Tongue (tissue), 2 donors: ENCODE data around the gene COMMD8. TPM values are rescaled to one million over a fixed set of nuclear protein-coding genes. Genes with fewer than 3 reads are reported as not detected.
A peak's percentile ranks its signal among the peaks of the same experiment; 100 is the strongest.

Source experiments
- DNase-seq: peaks from one replicate; pipeline ENCODE4 v3.0.0-alpha.2; 2015
- total RNA-seq: library from RNA; depleted of rRNA; stranded (reverse); fragments of >200 nt; gene quantifications from one replicate; pipeline ENCODE4 v1.2.3, GENCODE V29; 2014

The COMMD8 gene
- total RNA-seq, 1 donor from 2014 or later: 15.9 TPM

DNA sequence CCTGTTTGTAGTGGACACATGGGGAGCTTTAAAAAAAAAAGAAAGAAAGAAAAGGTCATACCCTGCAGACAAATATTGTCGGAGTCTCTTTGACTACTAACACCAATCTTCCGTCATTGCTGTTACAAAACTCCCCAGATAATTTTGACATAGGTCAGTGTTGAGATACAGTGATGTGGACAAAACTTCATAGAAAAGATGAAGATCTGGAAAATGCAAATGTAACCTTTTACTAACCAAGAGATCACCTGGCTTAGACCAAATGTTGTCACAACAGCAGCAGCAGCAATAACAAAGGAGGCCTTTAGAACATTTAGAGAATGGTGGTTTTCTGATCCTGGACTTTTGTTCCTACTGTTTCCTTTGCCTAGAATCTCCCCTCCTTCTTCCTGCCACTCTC, 8.1 kb upstream of the COMMD8 start:
- DNase-seq: no peak

DNA sequence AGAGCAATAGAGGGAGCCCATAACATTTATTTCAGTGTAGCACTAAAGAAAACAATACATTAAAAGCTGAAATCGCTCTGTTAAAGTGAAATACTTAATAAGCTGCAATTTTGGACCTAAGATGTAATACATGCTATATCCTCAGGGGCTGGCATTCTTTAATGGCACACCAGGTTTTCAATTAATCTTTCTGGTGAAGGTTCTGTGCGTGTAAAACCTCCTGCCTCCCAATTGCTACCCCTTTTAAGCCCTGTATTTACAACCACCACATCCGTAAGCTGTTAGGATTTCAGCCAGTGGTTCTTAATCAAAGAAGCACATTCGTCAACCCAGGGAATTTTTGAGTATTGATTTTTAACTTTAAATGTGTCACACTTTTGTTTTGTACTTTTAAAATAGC, 7.6 kb upstream of the COMMD8 start:
- no peak for DNase-seq

DNA sequence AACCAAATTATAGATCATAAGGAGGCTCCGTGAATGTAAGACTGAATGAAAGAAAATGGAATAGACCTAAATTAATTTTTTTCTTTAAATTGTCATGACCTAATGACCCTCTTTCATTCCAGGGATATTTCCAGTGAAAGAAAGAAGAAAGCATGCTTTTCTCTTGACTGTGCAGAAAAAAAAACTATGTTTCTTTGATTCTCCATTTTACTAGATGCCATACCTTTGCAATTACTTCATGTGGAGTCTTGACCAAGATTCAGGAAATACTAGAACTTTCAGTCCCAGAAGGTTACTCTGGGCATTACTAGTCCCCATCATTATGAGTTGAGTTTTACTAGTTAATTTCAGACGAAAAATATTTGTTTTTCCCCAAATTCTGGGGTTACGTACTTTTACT, 6.4 kb upstream of the COMMD8 start:
- no peak for DNase-seq

DNA sequence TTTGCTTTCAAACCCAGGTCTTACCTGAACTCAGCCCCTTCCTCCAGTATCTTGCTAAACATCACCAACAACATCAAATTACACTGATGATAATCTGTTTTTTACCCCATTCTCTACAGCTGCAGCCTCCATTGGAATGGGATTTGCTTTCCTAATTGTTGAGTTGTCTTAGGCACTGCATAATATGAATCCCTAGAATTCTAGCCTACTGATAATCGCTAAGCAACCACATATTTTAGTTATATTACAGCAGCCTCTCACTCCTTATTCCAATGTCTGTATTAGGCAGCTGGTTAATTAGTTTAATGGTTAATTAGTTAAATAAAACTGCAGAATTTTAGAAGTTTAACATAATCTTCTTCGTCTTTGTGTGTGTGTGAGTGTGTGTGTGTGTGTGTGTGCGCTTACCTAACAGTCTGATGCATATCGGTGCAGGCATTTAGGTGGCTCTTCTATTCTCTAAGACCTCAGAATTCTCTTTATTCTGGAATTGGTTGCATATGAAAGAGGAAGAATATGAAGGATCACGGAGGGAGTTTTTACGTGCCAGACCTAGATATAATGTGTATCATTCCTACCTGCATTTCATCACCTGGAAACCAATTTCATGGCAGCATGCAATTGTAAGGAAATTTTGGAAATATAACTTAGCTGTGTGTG, 5.3 kb upstream of the COMMD8 start:
- DNase-seq: no peak

DNA sequence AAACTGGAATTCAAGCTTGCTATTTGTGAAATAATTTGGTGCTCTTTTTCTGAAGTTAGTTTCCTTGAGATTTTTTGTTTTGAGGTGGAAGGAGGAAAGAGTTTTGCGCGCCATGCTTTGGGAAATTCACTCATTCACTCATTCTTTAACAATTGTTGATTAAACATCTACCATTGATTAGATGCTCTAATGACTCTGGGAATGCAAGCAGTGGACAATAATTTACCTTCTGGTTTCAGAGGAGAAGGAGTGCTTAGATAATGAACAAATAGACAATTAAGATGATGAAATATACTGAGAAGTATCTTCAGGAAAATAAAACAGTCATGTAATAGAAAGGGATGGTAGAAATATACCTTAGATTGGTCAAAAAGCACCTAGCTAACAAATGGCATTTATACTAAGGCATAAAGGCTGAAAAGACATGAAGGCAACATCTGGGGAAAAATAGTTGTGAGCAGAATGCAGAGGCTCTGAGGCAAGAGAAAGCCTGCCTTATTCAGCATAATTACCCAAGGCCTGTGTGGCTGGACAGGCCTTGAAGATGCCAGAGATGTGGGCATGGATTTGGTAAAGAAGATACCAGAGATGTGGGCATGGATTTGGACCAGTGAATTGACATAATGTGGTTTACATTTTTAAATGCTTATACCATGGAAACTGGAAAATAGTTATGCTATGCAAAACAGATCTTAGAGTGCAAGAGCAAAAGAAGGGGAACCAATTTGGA, 2.7 kb upstream of the COMMD8 start:
- no peak for DNase-seq

DNA sequence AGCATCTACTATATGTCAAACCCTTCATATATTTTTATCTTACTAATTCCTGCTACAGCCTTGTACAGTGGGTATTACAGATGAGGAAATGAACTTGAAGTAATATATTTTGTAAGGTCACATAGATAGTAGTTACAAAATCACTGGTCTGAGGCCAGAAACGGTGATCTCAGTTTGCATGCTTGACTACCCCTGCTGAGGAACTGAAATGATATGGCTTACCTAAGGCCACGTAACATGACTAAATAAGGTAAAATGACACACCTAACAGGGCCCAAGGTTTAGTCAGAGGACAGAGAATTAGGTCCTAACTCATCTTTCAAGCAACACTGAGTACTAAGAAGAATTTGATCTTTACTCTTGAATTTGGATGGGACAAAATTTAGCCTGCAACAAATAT, 1.5 kb upstream of the COMMD8 start:
- DNase-seq: no peak

DNA sequence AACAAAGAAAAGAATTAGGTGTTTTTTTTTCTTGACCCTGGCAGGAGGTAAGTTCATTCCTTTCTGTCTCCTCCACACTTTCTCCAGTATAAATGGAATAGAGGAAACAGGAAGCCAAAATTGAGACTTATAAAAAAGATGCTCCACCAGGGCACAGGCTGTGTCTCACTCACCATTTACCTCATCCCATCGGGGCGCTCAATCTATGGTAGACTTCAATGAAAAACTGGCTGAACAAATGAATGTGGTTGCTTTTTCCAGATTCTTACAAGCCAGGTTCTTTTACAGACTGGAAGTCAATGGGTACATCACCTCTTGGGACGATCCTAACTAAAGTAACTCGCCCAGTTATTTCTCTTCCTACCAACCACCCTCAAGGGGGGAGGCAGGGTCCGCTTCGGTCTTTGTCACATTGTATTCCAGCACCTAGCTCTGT, 685 bp downstream of the COMMD8 start:
- DNase-seq: no peak

DNA sequence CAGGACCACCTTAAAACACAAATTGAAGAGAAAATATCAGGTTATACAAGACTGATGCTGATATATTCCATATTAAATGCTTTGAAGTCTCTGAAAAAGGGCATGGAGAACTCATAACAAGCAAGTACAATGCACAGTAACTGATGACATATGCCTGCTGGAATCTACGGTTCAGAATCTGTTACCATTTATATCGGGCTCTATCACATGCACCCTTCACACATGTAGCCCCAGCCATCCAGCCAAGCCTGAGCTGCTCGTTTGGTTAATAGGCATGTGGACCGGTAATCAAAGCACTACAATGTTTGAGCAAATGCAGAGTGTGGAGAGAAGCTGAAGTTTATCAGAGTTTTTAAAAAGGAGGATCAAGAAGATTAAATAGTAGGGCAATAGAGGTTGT, 11.8 kb downstream of the COMMD8 start:
- no peak for DNase-seq

DNA sequence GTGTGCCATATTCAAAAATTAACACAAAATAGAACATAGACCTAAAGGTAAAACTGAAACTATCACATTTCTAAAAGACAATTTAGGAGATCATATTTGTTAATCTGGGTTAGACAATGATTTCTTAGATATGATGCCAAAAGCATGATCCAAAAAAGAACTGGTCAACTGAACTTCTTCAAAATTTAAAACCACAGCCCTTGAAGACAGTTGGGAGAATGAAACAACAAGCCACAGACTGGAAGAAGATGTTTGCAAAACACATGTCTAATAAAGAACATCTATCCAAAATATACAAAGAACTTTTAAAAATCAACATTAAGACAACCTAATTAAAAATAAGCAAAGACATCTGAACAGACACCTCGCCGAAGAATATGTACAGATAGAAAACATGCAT, 19.5 kb downstream of the COMMD8 start:
- no peak for DNase-seq

DNA sequence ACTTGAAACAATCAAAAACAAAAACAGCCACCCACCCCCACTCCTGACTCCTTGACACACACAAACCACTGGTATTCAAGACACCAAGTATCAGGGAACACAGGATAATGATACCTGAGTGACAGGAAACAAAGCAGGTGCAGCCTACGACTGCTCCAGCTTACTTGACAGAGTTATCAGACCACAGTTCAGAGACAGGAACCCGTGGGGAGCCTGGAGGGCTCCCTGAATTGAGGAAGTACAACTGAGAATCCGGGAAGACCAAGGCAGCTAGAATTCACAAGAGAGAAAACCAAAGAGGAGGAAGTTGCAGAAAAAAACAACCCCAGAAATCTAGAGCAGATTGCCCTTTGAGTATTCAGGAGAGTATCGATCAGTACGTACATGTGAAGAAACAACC, 20.5 kb downstream of the COMMD8 start:
- no peak for DNase-seq

DNA sequence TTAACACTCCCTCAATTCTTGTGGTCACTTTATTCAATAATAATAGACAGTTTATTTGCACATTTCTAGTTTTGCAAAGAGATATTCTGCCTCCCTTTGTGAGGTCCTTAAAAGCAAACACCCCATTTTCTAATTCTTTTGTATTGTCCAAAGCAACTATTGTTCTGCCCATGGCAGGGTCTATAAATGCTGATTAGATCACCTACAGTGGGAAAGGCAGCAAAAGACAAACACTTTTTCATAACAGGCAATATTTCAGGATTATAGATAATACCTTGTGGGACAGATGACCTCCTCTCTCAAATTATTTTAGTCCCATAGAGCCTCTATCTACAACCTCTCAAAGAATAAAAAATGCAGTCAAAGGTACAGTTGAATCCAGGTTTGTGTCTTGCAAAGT, 28.6 kb downstream of the COMMD8 start:
- DNase-seq: no peak

DNA sequence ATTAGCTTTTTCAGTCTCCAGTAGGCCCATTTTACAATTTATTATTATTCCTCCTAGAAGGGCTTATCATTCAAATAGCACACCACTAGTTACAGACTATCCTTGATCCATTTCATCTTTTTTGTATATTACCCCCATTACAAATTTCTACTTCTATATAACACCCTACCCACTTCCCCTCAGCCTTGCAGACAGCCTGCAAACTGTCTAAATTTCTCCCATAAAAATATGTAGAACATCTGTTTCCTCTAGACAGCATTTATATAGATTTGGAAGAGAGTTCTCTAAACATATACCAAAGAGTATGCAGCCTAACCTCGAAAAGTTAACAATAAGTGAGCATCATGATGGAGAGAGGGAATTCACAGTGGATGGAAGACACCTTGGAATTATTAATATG, 30.8 kb downstream of the COMMD8 start:
- no peak for DNase-seq

DNA sequence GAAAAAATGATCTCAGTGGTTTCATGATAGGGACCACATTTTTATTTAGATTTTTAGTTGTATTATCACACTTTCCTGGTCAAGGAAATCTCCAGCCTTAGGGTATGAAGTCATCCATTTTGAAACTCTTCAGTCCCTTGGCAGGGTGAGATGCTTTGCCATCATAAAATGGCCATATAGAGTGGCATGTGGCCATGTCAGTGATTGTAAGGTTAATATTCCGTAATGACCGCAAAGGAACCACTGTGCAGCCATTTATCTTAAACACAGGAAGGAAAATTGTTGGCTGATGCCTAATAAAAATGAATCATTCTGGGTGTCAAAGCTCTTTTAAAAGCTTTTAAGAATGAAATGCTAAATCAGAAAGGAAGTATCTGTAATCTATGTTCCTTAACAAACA, 35.6 kb downstream of the COMMD8 start:
- no peak for DNase-seq

DNA sequence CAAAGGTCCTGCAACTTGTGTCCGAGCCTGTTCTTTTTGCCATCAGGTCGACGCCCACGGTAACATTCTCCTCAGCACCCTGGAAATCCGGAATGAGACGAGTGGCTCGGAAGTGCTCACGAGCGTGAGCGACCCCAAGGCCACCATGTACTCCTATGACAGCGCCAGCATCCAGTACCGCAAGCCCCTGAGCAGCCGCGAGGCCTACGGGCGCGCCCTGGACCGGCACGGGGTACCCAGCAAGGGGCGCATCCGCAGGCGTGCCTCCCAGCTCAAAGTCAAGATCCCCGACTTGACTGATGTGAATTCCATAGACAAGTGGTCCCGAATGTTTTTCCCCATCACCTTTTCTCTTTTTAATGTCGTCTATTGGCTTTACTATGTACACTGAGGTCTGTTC, 37.9 kb downstream of the COMMD8 start:
- DNase-seq: no peak

DNA sequence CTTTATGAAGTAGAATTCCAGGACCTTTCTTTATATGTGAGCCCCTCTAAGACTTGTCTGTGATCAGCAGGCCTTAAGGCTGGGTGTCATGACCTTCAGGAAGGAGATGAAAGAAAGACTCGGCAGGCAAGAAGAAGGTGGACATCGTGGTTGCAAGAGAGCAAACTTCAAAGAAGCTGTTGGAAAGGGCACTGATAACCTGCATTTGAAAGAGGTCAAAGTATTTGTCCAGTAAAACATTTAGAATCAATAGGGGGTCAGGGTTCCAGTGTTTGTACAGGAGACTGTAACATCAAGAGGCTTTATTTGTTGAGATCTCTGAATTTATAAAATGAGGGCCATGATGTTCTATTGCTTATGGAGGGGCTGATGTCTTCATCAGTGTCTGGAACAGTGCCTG, 44.2 kb downstream of the COMMD8 start:
- no peak for DNase-seq

DNA sequence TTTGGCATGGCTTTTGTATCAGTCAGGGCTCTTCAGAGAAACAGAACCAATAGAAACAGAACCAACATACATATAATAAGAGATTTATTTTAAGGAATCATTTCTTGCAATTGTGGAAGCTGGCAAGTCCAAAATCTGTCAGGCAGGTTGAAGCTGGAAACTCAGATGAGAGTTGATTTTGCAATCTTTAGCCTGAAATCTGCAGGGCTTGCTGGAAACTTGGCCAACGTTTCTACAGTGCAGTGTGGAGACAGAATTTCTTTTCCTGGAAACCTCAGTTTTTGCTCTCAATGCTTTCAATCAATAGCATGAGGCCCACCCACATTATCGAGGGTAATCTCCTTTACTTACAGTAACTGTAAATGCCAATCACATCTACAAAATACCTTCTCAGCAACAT, 45.4 kb downstream of the COMMD8 start:
- peak; percentile 8 for DNase-seq

DNA sequence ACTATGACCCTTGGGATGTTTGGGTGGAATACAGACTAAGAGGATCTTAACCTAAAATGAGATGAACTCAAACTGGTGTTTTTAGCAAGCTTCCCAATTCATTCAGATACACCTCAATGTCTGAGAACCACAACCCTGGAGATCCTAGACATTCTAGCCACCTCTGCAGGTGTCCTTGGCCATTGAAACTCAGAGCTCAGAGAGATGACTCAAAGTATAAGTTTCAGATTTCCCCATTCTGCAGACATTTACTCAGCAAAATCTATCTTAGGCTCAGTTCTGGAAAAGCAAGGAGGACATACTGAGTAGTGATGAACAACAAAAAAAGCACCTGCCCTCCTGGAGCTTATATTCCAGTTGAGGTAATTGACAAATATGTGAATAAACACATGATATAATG, 47.8 kb downstream of the COMMD8 start:
- no peak for DNase-seq

DNA sequence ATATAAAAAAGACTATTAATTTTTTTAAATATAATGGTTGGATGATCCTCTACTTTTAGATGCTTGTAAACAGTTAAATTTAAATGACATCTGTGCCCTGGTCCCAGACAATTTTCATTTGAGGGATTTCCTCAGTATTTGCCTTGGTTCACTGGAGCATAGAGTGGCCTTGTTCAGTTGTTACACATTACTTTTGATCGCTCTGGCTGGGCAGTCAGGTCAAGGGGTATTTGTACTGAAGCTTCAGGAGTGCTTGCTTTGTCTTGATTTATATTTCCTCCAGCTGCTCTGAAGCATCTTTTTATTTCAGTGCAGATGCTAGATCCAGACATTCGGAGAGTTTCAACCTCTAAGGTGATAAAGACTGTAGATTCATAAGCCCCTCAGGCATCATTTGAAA, 50.0 kb downstream of the COMMD8 start:
- no peak for DNase-seq

DNA sequence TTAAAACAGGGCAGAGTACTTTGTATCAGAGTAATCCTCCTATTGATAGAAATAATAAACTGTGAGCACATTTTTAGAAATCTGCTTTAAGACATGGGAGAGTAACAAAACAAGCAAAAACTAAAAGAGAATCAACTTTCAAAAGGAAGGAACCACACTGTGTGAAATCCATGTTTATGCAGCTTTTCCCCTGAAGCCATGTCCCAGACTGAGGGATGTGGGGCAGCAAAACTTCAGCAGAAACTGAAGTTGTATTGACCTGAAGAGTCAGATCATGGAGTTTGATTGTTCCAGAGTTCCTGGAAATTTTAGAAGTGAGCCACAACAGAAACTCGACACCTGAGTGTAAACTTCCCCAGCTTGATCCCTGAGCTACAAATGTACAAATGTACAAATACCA, 53.2 kb downstream of the COMMD8 start:
- DNase-seq: no peak

DNA sequence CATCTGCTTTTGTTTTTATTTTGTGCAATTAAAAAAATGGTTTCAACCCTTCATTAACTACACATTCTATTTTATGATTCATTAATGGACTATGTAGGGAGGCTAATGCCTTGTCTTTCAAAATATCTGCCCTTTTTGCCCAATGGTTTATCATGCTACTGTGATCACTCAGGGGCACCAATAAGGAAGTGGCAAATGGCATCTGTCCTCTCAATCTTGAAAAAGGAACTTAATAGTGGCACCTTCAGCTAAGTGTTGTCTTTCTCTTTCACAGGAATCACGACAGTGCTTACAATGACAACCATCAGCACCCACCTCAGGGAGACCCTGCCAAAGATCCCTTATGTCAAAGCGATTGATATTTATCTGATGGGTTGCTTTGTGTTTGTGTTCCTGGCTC, 57.1 kb downstream of the COMMD8 start:
- no peak for DNase-seq
